ENCODE results near the gene SLC45A1.

Gene SLC45A1

GRCh38 chr1:8311068-8311718 lies 6.7 kb upstream of the SLC45A1 start:
- Histone ChIP-seq H3K79me2 (ENCODE audit: low read length) (no peaks in the 10 kb centered on the region), H3K36me3 (replicated peaks; ENCODE audit: low read depth, low read length) (no peaks in the 10 kb centered on the region), H3K27me3 (ENCODE audit: low read depth, low read length) (no peaks in the 10 kb centered on the region), H4K20me1 (ENCODE audit: insufficient read depth, low read length) (no peaks in the 10 kb centered on the region), H3K27ac (ENCODE audit: low read length) (no peak overlapping the region), H2AFZ (ENCODE audit: low read depth, low read length) (no peak overlapping the region), H3K9me3 (ENCODE audit: insufficient read depth, low read length) (no peaks in the 10 kb centered on the region), H3K4me3 (ENCODE audit: low read length) (no peak overlapping the region), H3K4me2 (ENCODE audit: low read length) (no peak overlapping the region), H3K4me1 (ENCODE audit: low read length) (no peaks in the 10 kb centered on the region), H3K9ac (ENCODE audit: low read length) (no peak overlapping the region)
- TF ChIP-seq, protein P1, sequence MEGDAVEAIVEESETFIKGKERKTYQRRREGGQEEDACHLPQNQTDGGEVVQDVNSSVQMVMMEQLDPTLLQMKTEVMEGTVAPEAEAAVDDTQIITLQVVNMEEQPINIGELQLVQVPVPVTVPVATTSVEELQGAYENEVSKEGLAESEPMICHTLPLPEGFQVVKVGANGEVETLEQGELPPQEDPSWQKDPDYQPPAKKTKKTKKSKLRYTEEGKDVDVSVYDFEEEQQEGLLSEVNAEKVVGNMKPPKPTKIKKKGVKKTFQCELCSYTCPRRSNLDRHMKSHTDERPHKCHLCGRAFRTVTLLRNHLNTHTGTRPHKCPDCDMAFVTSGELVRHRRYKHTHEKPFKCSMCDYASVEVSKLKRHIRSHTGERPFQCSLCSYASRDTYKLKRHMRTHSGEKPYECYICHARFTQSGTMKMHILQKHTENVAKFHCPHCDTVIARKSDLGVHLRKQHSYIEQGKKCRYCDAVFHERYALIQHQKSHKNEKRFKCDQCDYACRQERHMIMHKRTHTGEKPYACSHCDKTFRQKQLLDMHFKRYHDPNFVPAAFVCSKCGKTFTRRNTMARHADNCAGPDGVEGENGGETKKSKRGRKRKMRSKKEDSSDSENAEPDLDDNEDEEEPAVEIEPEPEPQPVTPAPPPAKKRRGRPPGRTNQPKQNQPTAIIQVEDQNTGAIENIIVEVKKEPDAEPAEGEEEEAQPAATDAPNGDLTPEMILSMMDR (IDR thresholded peaks at IDR 0.05; ENCODE audit: low read depth, low read length): no peak
- TF ChIP-seq EZH2phosphoT487 (IDR thresholded peaks at IDR 0.05; ENCODE audit: low read depth): no peak

DNA sequence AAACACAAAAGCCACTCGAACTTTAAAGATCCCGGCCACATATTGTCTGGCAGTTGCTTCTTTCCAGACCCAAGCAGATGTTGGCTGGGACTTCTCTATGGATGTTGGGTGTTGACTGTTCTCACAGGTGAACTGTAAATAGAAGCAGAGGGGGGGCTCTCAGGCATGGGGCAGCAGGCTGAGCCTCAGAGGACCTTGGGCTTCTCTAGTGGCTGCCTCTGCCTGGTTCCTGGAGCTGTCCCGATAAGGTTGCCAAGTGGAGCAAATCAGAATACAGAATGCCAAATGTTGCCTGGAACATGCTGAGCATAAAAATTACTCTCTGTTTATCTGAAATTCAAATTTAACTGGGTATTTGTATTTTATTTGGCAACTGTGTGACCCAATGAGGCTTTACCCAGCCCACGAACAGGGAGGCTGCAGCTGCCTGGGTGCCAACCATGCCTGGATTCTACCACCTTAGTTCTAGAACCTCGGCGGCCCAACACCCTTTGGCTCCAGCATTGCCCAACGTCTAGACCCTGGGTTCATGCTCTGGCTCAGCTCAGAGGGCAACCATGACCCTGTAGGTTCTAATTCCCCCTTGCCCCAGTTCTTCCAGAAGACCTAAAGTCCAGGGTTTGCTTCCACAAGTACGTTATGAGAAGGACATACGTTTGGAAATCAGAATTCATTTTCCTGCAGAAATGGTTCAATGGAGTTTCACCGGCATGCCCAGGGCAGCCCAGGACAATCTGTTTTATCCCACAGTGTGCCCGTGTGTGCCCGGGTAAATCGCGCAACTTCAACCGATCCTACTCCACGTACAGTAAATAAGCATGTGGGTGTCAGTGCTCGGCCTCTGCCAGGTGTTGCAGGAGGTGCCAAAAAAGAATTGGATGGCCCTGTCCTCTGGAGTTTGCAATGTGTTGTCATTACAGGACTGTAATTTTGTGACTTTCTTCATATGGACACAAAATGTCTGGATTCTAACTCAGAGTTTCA lies 5.4 kb upstream of the SLC45A1 start:
- Histone ChIP-seq H3K4me1 (ENCODE audit: low read length) (peaks cover under 1% of the 10 kb centered on the region; the same call in 1 of the 2 replicates), H3K9me3 (ENCODE audit: insufficient read depth, low read length) (no peaks in the 10 kb centered on the region), H3K27me3 (ENCODE audit: low read depth, low read length) (no peaks in the 10 kb centered on the region), H4K20me1 (ENCODE audit: insufficient read depth, low read length) (no peaks in the 10 kb centered on the region), H3K4me3 (ENCODE audit: low read length) (no peak overlapping the region), H3K27ac (ENCODE audit: low read length) (no peak overlapping the region), H3K4me2 (ENCODE audit: low read length) (no peak overlapping the region), H3K79me2 (ENCODE audit: low read length) (no peaks in the 10 kb centered on the region), H3K36me3 (replicated peaks; ENCODE audit: low read depth, low read length) (no peaks in the 10 kb centered on the region), H2AFZ (ENCODE audit: low read depth, low read length) (no peak overlapping the region), H3K9ac (ENCODE audit: low read length) (no peak overlapping the region)
- TF ChIP-seq, protein P1 (IDR thresholded peaks at IDR 0.05; ENCODE audit: low read depth, low read length): no peak
- no peak for TF ChIP-seq EZH2phosphoT487 (IDR thresholded peaks at IDR 0.05; ENCODE audit: low read depth)

DNA sequence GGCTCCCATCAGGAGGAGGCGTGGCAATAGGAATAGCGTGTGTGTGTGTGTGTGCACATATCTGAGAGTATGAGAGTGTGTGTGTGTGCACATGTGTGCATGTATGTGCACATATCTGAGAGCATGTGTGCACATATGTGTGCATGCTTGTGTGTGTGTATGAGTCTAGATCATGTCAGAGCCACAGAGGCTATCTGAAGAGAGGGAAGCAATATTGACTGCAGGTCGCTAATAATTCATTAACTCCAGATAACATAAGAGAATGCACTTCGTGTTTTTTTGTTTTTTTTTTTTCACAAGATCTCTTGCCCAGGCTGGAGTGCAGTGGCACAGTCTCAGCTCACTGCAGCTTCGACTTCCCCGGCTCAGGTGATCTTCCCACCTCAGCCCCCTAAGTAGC lies 4.7 kb upstream of the SLC45A1 start:
- no peaks in the 10 kb centered on the region for H3K27me3 ChIP-seq (ENCODE audit: low read depth, low read length)
- TF ChIP-seq EZH2phosphoT487 (IDR thresholded peaks at IDR 0.05; ENCODE audit: low read depth): no peak
- TF ChIP-seq, protein P1 (IDR thresholded peaks at IDR 0.05; ENCODE audit: low read depth, low read length): no peak
- no peak overlapping the region for H3K4me3 ChIP-seq (ENCODE audit: low read length)
- no peaks in the 10 kb centered on the region for H3K79me2 ChIP-seq (ENCODE audit: low read length)
- H2AFZ ChIP-seq (ENCODE audit: low read depth, low read length): no peak overlapping the region
- no peaks in the 10 kb centered on the region for H3K9me3 ChIP-seq (ENCODE audit: insufficient read depth, low read length)
- no peaks in the 10 kb centered on the region for H4K20me1 ChIP-seq (ENCODE audit: insufficient read depth, low read length)
- H3K36me3 ChIP-seq (replicated peaks; ENCODE audit: low read depth, low read length): no peaks in the 10 kb centered on the region
- H3K9ac ChIP-seq (ENCODE audit: low read length): no peak overlapping the region
- H3K4me2 ChIP-seq (ENCODE audit: low read length): no peak overlapping the region
- H3K27ac ChIP-seq (ENCODE audit: low read length): no peak overlapping the region
- peaks cover 2% of the 10 kb centered on the region; the same call in 1 of the 2 replicates for H3K4me1 ChIP-seq (ENCODE audit: low read length)
